Stimulated activated CD4-positive, alpha-beta T cell treated with anti-CD3 and anti-CD28 coated beads, Interleukin-1b, Interleukin-23, amount 100 ng/mL, for 24 hours (primary cell): ENCODE data around the gene HID1.
"Not testable (repeated sequence)": the region's sequence is repeated elsewhere in the genome, so short reads cannot be mapped to it uniquely, and the experiment has no call there.

ENCODE experiments used
- DNase-seq, 4 experiments: peaks; one replicate each; pipeline ENCODE4 v3.0.0-alpha.2; 2020; ENCODE audit warnings: low read depth in 4 of 4, low spot score in 1 of 4

HID1 gene

DNA sequence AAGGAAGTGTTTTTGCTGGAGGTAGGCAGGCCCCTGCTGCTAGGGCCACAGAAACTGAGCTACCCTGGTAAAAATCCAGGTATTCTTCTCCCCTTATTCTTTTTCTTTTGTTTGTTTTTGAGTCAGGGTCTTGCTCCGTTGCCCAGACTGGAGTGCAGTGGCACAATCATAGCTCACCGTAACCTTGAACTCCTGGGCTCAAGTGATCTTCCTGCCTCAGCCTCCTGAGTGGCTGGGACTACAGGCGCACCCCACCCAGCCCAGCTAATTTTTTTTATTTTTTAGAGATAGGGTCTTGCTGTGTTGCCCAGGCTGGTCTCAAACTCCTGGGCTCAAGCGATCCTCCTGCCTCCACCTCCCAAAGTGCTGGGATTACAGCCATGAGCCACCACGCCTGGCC lies 3.1 kb downstream of the HID1 start:
- DNase-seq, result not testable (repeated sequence)

DNA sequence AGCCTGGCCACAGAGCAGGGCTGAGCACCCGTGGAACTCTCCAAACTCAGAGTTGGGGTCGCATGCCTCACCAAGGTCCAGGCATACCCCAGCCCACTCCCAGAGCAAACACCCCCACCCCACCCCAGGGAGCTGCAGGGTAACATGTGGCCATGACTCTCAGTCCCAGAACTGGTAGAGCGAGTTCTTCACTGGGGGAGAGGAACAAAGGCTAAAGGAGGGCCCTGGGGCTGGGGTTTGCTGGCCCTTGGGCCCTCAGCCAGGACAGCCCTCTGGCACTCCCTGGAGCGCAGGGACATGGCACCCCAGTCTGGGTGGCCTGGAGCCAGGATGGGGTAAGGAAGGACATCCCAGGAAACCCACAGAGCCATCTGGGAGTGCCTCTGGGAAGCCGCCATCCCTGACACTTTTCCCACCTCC lies 4.2 kb downstream of the HID1 start:
- DNase-seq, result no peak

DNA sequence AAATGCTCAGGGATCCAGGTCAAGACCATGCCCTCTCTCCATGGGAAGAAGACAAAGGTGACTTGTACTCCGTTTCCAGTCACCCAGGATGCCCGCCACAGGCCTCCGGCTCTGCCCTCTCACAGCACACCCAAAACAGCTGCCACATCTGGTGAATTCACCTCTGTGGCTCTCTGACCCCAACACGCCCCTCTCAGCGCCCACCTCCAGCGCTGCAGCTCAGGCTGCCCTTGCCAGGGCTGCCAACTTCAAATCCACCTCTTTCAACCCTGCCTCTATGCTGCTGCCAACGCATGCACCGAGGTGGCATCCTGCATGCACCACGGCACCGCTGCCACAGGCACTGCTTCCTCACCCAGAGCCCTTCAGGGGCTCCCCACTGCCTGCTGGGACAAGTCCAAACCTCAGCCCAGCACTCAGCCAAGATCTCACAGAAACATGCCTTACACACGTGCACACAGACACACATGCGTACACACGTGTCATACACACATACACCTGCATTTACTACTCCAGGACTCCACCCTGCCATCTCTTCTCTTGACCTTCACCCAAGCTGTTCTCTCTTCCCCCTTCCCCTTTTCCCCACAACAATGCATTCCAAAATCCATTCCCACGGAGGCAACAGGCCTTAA lies 7.5 kb downstream of the HID1 start:
- no peak for DNase-seq

DNA sequence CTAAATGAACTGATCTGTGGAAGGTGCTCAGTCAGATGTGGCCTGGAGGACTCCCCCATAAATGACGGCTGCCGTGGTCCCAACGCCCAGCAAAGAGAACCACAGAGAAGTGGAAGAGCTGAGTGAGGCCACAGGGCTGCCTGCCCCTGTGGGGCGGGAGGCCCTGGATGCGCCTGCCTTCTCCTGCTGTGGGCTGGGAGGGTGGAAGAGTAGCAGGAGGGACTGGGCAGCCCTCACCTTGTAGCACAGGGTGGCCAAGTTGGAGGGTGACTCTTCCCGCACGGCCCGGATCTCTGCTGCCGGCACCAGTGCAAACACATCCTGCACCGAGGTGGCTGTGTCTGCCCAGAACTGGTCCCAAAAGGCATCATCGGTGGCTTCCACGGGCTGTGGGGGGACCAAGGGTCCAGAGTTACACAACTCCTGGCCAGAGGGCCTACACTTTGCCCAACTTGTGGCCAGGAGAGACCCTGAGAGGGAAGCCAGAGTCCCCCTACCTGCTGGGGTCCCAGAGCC lies 8.3 kb downstream of the HID1 start:
- DNase-seq, result no peak

DNA sequence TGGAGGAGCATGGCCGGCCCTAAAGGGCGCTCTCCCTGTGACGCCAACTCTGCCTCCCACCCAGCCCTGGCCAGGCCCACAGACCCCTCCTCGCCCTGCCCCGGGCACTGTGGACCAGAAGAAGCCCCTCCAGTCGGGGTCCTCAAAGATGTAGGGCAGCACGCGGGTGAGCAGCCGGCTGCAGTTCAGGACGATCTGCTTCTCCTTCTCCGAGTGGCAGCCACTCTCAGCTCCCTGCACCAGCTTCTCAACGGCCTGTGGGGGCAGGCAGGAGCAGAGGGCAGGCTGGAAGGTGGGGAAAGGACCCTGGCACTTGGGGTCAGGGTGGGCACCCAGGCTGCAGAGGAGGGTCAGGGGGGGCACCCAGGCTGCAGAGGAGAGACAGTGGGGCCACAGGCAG lies 8.9 kb downstream of the HID1 start:
- DNase-seq, result no peak

DNA sequence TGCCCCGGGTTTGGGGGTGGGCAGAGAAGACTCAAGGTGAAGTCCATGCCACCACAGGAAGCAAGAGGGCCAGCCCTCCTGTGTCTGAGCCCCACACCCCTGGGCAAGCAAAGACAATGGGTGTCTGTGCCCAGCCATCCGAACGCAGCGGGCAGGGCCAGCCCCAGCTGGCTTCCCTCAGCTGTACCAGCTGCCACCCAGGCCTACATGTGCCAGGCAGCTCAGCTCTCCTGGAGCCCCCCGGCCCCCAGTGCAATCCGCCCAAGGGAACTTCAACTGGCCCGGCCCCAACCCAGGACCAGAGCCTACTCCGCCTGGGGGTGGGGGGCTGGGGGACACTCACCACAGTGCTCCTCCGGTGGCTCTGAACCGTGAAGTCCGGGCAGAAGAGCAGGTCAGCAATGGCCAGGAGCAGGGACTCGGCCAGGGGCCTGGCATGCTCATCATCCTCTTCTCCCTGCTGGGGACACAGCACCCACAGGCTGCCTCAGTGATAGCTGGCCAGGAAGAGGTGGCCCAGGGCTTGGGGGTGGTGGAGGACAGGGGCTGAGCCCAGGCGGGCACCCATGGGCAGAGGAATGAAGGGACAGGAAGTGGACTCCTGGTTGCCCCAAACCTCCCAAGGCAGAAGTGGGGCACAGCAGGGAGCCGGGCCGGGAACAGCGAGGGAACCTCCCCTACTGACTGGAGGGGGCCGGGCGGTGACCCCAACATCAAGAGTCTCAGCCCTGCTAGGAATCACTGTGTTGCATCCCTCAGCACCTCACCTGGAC lies 9.8 kb downstream of the HID1 start:
- DNase-seq, result no peak

DNA sequence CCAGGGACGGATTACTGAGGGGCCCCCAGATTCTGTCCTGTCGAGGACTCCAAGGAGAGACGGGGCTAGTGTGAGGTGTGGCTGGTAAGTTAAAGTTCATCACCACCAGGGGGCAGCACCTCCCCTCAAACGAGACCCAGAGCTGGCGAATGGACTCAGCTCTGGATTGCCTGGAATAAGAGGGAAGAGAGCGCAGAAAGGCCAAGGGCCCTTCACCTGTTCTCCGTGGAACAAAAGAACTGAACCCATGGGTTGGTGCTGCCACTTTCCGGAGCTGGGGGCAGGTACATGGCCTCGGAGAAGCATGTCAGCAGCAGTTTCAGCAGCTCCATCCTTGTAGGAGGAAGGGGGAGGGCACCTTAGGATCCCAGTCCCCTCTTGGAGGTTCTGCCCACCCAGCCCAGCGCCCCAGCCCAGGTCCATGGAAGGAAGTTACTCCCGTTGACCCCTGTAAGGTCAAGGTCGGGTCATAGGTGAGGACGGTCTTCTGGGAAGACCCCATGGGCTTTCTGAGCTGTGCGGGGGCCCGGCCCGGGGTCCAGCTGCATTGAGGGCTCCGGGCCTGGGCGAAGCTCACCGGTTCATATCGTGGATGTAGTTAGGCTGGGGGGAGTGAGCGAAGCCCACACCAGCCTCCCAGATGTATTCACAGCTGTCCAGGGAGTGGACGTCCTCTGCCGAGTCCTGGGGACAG lies 10.8 kb downstream of the HID1 start:
- DNase-seq, result peak; percentile 74 to 89 (median 81)

DNA sequence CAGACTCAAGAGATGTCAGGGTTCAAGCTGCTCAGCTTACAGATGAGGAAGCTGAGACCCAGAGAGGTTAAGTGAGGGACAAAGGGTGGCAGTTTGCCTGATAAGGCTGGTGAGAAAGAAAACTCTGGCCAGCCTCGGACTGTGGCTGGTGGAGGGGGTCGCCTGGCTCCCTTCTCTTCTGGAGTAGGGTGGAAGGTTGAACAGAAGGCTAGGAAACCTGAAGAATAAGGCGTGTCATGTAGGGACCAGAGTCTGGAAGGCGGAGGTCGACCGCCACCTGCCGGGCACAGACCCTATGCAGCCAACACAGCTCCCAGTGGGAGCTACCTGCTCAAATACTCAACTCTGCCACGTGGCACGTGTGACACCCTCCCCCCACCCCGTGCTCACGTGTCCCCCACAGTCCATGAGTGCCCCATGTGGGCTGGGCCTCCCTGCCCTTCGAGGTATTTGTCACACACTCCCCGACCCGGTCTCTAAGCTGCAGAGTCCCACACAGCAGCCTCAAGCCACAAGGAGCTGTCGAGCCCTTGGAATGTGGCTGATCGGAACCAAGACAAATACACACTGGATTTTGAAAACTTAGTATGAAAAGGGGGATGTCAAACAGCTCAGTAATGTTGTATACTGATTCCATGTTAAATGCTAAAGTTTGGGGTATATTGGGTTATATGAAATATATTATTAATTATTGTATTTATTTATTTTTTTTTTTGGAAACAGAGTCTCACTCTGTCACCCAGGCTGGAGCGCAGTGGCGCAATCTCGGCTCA lies 11.8 kb downstream of the HID1 start:
- peak in 2 of 4 experiments; percentile 30 to 50 for DNase-seq

DNA sequence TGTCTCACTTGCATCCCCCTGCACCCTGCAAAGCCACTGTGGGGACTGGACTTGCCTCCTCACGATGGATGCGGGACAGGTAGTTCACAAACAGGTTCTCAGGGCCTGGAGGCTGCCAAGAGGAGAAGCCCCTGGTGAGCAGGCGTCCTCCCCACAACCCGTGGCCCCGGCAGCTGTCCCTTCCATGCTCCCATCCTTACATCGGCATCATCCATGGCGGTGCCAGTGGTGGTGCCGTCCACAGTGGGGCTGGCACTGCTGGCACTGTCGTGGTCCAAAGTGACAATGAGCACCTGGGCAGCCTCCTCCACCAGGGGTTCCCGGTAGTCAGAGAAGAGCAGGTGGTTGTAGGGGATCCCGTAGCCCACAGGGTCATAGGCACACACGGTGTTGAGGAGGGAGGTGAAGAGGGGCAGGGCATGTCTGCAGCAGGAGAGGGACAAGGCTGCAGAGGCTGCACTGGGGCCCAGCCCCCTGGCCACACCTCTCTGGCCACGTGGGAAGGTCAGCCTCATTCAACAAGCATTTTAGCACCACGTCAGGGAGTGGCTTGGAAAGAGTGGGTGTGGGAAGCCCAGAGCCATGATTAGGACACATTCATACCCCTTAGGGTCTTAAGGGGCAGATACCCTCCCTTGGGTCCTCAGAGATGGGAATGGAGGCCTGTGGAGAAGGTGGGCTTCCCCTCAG lies 12.6 kb downstream of the HID1 start:
- DNase-seq, result no peak

DNA sequence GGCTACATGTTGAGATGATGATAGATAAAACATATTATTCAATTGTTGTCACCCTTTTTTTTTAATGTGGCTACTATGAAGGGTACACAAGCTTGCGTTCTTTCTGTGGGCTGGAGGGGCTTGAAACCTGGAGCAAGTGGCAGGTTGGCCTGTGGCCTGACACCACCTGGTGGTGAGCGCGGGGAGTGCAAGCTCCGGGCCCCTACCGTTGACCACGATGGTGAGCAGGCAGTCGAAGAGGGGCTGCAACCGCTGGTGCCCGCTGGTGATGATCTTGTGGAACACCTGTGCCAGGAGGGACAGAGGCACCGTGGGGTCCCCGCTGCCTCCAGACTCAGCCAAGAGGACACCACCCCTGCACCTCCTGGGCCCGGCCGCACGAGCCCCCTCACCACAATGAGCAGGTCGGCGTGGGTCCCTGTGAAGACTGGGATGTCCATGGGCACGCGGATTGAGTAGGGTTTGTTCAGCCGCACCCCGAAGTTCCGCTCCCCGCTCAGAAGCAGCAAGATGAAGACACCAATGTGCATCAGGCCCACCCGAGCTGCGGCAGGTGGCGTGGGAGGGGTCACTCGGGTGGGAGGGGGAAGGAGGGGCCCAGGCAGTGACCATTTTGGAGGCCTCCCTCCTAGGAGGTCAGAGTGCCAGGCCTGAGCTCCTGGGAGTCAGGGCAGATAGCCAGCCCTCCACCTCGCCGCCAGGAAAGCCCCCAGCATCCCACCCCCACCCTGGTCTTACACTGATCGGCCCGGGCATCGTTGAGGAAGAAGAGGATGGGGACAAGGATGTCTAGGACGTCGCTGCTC lies 14.4 kb downstream of the HID1 start:
- DNase-seq, result peak; percentile 49 to 81 (median 69)

DNA sequence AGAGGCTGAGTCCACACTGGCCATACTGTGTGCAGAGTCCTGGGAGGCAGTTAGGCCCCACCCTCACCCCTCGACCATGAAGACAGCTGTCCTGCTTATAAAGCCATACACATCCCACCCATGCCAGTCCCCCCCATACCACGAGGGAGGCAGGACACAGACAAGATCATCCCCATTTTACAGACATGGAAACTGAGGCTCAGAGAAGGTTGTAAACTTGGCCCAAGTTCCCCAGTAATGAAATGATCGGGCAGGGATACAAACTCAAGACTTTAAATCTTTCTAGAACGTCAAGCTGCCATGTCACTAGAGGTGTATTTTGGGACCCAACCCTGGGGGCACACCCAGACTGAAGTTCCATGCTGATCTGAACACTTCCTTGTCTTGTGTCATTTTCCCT lies 16.5 kb downstream of the HID1 start:
- DNase-seq, result no peak

DNA sequence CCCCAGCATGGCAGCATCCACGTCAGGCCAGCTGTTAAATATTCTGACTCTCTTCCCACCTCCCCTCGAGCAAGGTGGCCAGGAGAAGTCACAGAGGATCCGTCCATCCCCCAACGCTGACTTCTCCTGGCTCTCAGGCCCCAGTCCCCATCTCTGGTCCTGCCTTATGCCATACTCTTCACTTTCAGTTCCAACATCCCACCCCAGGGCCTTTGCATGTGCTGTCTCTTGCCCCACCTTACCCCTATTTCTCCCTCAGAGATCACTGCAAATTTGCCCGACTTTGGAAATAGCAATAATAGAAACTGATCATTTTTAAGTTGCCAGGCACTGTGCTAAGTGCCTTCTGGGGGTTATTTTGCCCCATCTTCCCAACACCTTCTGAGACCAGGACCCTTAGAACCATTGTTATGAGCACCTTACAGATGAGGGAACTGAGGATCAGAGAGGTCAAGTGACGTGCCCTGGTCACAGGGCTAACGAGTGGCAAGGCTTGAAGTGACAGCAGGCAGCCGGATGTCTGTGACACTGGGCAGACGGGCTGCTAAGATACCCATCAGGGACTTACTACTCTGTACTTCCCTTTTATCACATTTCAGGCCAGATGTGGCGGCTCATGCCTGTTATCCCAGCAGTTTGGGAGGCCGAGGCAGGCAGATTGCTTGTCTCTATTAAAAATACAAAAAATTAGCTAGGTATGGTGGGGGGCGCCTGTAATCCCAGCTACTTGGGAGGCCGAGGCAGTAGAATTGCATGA lies 17.7 kb downstream of the HID1 start:
- no peak for DNase-seq

DNA sequence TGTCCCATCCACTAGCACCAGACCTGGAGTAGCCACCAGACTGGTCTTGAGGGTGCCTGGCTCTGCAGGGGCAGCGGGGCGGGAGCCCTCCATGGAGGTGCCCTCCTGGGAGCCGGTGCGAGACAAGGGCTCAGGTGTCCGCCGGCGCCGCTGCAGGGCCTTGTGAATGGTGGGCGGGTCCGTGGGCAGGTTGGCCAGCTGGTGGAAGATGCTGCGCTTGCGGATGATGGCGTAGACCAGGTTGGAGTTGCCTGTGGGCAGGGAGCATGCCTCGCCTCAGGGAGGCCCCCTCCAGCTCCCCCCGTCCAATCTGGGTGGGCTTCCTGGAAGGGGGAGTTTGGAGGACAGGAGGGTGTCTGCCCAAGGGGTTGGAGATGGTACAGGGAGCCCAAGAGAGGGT lies 18.4 kb downstream of the HID1 start:
- DNase-seq, result no peak

DNA sequence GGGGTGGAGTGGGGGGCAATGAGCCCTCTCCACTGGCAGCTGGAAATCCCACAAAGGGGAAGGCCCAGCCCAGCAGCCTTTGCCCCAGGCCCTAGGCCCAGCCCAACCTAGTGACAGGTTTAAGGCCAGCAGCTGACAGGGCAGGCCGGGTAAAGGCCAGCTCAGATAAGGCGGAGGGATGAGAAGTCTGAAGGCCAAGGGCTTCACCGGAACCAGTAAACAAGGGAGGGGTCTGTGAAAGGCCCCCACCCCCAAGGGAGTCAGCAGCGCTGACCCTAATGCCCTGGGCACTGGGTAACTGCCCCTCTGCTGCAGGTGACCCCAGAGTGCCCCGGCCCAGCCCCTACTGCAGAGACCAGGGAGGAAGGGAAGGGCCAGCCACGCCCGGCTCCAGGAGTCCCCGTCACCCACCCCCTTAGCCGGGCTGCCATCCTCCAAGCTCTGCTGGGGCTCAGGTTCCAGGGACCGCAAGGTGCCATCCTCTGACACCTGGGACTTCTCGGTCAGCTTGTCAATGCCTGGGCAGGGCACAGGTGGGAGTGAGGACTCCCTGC lies 19.3 kb downstream of the HID1 start:
- no peak for DNase-seq

DNA sequence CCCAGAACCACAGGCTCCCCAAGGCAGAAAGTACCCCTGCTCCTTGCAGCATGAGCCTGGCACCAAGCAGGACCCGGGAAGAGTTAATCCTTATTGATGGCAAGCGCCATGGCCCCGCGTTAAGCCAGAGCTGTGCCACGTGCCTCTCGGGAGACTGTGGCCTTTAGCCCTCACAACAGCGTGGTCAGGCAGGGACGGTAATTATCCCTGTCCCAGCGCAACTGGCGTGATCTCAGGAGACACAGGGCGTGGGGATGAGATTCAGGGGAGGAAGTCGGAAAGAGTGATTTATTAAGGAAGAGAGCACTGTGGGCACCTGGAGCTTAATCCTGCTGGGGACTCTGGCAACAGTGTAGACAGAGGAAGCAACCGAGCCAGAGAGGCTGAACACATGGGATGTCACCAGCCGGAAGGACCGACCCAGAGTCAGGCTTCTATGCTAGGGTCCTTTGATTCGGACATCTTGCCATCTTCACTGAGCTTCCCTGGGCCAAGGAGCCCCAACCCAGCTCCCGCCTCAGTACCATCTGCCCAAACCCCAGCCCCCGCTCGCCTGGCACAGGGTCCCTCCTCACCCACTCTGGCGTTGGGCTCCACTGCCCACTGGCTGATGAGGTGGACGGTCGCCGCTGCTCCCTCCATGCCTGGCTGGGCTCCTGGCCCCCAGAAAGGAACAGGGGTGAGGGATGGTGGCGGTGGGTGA lies 20.0 kb downstream of the HID1 start:
- no peak for DNase-seq

DNA sequence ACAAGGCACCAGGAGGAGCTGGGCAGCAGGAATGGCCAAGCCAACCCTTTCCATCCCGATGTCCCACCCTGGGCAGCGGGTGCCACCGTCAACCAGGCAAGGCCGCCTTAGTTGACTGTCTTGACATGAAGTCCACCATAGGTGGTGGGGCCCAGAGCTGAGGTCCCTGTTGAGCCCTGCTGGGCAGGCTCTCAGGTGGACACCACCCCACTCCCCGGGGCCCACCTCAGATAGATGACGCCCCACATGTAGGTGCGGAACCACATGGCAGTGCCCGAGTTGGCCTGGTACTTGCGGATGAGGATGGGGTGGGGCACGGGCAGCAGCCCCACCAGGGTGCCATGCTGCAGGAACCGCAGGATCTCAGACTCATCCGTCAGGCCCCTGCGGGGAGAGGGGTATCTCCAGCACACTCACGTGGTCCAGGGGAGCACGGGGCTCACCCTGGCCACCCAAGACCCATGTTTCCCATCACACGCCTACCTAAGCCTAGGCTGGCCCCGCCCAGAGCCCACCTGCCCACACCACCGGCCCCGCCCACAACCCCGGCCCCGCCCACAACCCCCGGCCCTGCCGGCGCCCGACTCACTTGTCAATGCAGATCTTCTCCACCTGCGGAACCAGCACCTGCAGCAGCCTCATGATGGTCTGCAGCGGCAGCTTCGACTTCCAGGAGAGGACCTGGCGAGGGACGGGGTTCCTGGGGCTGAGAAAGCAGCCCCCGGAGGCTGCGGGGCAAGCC lies 20.7 kb downstream of the HID1 start:
- no peak for DNase-seq

DNA sequence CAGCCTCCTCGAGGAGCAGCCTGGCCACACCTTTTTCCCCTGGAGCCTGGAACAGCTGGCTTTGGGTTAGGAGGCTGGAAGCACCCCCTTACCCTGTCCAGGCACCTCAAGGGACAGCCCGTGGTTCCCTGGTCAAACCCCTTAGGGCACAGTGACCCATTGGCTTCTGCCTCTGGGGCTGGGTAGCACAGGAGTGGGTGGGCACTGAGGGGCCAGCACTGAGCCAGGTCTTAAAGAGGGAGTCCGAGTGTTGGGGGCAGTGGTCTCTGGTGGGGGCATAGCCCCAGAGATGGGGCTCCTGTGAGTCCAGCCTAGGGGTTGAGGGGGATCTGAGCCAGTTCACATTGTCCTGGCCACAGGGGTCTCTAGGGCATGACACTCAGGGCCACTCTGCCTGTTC lies 21.5 kb downstream of the HID1 start:
- DNase-seq, result no peak

DNA sequence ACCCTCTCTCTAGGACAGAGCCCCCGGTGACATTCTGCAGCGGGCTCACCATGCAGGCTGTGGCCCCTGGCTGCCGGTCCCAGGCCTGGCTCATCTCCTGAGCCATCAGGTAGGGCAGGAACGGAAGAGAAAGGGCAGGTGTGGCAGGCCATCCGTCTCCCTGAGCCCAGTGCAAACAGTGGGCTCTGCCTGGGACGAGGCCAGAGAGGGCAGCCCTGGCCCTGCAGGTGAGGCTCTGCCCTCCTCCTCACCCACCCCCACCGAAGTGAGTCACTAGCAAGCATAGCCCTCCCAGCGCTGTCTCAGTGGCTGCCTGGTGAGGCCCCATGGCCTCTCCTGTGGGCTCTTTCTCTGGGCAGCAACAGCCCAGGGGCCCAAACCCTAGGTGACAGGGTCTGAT lies 22.4 kb downstream of the HID1 start:
- no peak for DNase-seq
